NOMO-1 (cell line): ENCODE measurements around the gene SLC4A4.

Experiments used
- DNase-seq, 2 experiments: peaks; one replicate each; lab custom pipeline; 2025; ENCODE audit not compliant: unreplicated experiment in 2 of 2; lab: John Stamatoyannopoulos, UW

Gene SLC4A4

GRCh38 chr4:71586087-71586763 is 247.4 kb downstream of the SLC4A4 start:
- no peak for DNase-seq

GRCh38 chr4:71587995-71588394 is 249.2 kb downstream of the SLC4A4 start:
- no peak for DNase-seq

GRCh38 chr4:71592793-71593192 is 254.0 kb downstream of the SLC4A4 start:
- no peak for DNase-seq

GRCh38 chr4:71593311-71593710 is 254.5 kb downstream of the SLC4A4 start:
- DNase-seq = no peak

- DNase-seq = no peak
These were observed 256.8 kb downstream of the SLC4A4 start for GRCh38 chr4:71595576-71596108.

- no peak for DNase-seq
These were observed 260.8 kb downstream of the SLC4A4 start for GRCh38 chr4:71599578-71599977.

GRCh38 chr4:71602289-71602900 is 263.6 kb downstream of the SLC4A4 start:
- no peak for DNase-seq

- DNase-seq = no peak
These were observed 266.0 kb downstream of the SLC4A4 start for GRCh38 chr4:71604785-71605184.

- DNase-seq = no peak
These were observed 268.3 kb downstream of the SLC4A4 start for GRCh38 chr4:71607109-71607508.

GRCh38 chr4:71607780-71608677 is 269.2 kb downstream of the SLC4A4 start:
- DNase-seq = no peak

- no peak for DNase-seq
These were observed 269.9 kb downstream of the SLC4A4 start for GRCh38 chr4:71608678-71609071.

- DNase-seq = no peak
These were observed 270.3 kb downstream of the SLC4A4 start for GRCh38 chr4:71609167-71609566.

GRCh38 chr4:71609651-71610050 is 270.8 kb downstream of the SLC4A4 start:
- DNase-seq = no peak

- no peak for DNase-seq
These were observed 275.8 kb downstream of the SLC4A4 start for GRCh38 chr4:71614621-71615020.

- DNase-seq = no peak
These were observed 277.5 kb downstream of the SLC4A4 start for GRCh38 chr4:71616168-71616811.
